AG08395 (cell line): ENCODE results near the gene KCNMB2.

Source experiments
- DNase-seq: peaks from one replicate; pipeline ENCODE4 v3.0.0; 2012; ENCODE audit warnings: mixed read lengths, low spot score

Gene KCNMB2

GRCh38 chr3:178655488-178655887, 119.3 kb downstream of the KCNMB2 start:
- DNase-seq: no peak

DNA sequence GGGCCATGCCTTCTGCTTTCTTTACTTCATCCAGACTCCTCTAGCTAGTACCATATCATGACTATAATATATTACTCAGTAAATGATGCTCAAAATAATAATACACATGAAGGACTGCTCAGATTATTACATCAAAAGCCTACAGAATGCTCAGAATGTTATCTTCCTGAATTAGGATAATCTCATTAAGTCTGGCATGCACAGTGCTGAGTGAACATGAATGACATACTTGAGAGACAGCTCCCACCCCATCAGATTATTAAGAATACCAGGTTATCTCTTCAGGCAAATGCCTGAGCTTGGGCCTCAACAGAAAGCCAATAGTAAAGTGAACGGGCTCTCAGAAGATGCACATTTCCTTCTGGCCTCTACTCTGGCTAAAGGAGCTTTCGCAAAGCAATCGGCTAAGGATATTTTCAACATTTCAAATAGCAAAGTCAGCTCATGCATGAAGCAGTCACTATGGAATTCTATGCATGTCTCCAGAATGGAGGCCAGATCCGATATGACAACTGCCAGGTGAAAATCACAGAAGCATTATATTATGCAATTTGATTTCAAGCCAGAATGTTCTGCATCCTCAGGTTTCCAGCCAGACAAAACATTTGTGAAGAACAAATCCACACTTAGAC, 122.6 kb downstream of the KCNMB2 start:
- DNase-seq: no peak

DNA sequence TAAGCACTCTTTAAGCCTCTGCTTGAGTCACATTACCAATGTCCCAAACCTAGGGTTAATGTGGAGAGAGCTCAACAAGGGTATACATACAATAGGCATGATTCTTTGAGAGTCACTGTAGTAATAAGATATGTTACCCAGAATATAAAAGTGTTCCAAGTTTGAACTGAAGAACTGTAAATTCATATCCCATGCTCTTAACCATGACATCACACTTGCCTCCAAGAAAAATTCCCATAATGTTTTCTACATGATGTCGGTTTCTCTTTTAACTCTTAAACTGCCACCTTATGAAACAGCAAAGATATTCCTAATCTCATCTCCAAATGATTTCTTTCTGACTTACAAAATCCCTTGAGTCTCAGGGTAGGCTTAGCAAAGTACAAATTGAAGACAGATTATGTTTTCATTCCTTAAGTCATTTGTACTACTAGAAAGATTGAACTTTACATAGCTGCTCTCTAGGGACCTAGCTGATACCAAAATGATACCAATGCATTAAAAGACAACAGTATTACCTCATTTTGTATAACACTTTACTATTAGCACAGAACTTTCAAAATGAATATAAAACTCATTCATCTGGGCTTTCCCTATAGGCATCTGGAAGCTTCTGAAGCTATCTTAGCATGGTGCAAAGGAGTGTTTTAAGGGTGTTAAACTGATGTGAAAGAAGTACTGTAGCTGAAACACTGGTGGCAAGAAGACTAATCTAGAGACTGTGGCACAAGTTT, 127.1 kb downstream of the KCNMB2 start:
- DNase-seq: no peak

GRCh38 chr3:178665747-178666146, 129.5 kb downstream of the KCNMB2 start:
- DNase-seq: no peak

DNA sequence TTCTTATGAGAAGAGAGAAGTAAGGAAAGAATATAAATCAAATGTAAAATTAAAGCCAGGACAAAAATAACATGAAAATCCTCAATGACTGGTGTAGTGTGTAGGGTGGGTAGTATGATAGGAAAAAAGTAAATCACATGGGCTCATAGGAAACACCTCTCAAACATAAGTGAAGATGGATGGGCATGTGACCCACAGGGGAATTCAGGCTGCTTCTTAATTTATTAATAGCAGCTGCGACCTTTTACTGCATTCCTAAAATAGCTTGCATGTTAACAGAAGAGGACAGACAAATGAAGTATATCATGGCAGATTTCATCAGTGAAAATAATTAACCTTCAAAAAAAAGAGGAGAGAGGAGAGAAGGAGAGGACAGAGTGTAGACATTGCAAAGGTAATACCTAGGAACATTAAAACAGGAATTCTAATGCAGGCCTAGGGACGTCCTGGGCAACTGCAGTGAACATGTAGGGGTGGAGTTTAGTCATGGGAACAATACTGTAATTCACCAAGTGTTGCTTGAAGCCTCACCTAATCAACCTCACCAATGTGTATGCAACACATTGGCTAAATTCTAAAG, 132.9 kb downstream of the KCNMB2 start:
- no peak for DNase-seq

DNA sequence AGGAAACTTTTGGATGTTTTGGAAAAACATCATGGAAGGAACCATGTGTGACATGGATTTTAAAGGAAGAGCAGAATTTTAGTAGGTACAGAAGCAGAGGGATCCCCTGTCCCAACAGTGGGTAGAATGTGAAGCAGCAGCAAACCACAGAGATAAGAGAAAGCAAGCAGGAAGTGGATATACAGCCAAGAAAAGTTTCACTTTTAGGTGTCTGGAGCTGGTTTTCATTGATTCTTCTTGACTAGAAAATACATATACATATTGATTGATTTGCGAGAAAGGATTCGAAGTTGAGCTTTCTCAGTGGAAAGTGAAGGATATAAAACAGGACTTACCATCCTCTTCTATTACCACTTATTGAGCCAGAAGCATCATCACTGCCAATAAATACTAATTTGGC, 133.5 kb downstream of the KCNMB2 start:
- DNase-seq: no peak

DNA sequence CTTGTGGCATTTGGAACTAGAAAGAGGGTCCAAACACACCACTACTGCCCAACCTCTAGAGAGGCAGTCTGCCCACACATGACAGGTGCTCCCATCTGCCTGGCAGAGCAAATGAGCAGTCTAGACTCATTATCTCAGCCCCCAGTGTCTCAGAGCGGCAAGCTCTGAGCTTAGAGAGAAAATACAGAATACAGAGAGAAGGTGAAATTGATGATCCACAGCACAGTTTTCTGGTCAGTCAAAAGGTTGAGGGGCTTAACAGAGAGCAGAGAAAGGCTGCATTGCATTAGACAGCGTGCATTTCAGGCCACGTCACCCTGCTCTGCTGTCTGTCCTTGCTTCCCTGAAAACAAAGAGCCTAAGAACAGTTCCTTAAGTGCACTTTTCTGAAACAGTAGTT, 135.1 kb downstream of the KCNMB2 start:
- no peak for DNase-seq

GRCh38 chr3:178671791-178672190, 135.6 kb downstream of the KCNMB2 start:
- DNase-seq: peak; percentile 69

GRCh38 chr3:178672275-178672674, 136.0 kb downstream of the KCNMB2 start:
- DNase-seq: peak; percentile 22

DNA sequence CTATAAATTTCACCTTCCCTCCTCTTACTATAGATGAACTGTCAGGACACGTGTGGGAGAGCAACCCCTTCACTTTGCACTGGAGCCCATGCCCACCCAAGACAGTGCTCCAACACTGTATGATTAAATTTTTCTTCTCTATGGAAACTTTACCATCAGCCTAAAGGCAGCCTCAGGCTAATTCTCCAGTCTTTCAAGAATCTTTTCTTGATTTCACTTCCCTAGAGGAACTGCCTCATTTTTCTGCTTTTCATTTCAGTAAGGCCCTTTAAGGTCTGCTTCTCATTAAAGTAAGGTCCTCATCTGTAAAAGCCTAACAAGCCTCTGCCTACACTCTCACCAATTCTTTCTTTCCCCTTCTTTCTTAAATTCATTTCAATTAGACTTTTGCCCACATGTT, 137.3 kb downstream of the KCNMB2 start:
- DNase-seq: no peak

- DNase-seq: no peak
Measured at GRCh38 chr3:178676077-178676476, 139.8 kb downstream of the KCNMB2 start.

DNA sequence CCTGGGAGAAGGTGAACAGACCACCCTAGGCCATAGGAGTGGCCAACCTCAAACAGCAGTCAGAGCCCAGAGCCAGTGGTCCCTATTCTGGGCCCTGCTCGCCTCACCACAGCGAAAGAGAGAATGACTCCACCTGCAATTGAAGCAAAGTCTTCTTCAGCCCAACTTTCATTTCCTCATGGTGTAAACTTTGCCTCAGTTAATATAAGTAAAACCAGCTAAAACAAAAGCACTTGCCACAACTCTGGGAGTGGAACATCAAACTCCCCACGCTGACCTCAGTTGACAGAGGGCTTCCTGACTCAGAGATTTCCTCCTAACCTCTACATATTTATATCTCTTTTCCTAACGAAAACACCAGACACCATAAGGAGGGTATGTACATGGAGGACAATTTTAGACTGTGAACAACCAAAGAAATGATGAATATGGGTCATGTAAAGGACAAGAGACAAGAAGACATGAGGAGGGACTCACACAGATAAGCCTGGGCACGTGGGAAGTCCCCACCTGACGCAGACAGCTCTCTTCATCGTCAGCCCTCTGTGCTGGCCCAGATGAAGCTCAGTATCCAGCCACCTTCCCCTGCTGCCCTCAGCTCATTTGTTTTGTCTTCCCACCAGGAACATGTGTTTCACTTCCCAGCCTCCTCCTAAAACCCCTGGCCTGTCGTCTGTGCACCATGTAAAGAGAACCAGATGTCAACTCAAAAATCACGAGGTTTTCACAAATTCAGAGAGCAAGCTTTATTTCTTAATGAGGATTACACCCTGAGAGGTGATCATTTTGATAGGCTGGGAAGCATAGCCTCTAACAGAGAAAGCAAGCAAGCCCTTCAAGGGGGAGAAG, 140.9 kb downstream of the KCNMB2 start:
- DNase-seq: no peak

DNA sequence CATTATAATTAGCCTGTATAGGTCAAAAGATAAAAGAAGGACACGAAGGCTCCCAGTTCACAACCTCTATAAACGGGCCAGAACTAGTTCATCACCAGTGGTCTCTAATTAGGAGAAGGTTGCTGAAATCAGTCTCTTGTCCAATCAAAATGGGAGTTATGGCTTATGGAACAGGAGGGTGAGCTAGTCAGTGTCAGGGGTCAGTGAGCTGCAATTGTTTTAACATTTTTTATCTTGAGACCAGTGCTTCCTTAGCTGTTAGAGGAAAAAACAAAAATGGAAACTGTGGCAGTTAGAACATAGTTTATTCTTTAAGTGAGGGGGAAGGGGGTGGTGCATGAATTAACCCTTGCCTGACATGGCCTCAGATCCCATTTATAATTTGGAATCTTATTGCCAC, 141.7 kb downstream of the KCNMB2 start:
- DNase-seq: no peak

GRCh38 chr3:178680037-178680436, 143.8 kb downstream of the KCNMB2 start:
- DNase-seq: no peak

DNA sequence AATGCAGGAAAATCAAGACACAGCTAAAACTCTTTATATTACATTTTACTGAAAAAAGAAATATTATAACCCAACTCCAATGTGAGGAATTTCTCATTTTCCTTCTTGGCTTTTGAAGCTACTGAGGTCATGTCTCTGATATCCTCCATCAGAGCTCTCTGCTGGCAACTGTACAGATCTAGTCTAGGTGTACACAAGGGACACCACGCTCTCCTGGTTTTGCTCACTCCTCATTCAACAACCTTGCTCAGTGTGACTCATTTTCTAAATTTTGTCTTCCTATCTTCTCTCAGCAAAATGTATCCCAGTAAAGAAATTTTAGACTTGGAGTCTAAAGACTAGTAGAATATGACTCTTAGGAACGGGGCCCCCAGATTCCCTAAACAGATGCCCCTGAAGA, 144.3 kb downstream of the KCNMB2 start:
- DNase-seq: no peak

GRCh38 chr3:178684881-178685590, 148.8 kb downstream of the KCNMB2 start:
- no peak for DNase-seq

DNA sequence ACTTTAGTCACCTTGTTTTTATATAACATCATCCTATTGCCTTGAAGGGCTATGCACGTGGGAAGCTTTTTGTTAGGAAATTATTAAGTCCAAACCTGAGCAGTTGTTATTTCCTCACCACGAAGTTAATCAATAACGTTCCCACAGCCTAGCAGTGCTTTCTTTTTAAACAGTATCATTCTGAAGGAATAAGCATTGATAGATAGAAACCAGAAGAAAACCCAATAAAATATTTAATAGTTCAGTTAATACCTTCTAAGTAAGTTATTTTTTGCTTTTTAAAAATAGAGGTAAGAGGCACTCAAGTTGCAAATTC, 149.3 kb downstream of the KCNMB2 start:
- no peak for DNase-seq

DNA sequence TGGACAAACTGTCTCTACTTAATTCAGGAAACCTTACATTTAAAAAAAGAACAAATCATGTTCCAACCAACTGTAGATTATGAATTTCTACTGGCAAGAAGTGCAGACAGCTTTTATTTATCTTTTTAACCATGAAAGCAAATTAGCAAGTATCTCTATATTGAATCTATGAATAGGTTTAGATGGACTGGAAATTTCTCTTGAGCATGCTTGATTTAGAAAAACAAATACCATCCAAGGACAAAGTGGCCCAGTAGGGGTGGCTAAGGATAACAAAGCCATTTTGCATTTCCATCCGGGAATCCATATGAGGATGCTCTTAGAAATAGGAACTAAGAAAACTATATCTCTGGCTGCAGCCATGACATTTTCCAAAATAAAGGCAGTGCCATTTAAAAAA, 150.6 kb downstream of the KCNMB2 start:
- DNase-seq: no peak

GRCh38 chr3:178690571-178690970, 154.3 kb downstream of the KCNMB2 start:
- no peak for DNase-seq

DNA sequence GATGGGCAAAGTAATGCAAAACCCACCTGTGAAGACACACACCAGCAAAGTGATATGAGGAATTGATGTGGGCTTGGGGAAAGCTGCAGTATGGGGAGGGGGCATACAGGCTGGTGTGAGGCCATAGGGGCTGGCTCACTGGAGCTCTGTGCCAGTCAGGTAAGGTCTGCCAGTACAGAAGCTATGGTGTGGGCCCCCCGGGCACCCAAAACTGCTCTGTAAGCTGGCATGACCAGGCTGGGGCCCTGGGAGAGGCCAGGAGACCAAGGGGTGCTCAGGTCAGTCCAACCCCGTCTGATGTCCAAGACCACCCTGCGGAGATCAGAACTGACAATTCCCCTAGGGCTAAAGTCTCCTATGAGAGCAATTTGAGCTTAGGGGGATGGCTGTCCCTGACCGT, 163.1 kb downstream of the KCNMB2 start:
- DNase-seq: no peak

- no peak for DNase-seq
Measured at GRCh38 chr3:178699810-178700209, 163.6 kb downstream of the KCNMB2 start.
